ENCODE data around the gene TRABD2B. TPM values are rescaled to one million over a fixed set of nuclear protein-coding genes. Genes with fewer than 3 reads are reported as not detected.

Gene TRABD2B
- total and polyA plus RNA-seq, 2 of the 13 experiments (the other 11 are each of a cell fraction or from before 2014, with no cell fraction given), result 0.04 TPM; not detected in 1

- TF ChIP-seq ZNF414 (CRISPR knock-in tag; IDR thresholded peaks at IDR 0.05) (0 out of 2 replicates have a peak, but pooled peaks have one; percentile 46), MIXL1 (CRISPR knock-in tag; IDR thresholded peaks at IDR 0.05) (0 out of 2 replicates have a peak, but pooled peaks have one; percentile 41), ZBTB7B (CRISPR knock-in tag; IDR thresholded peaks at IDR 0.05) (no peak)
Measured at GRCh38 chr1:47783638-47784496, 213.3 kb downstream of the TRABD2B start (continued).

GRCh38 chr1:47782414-47783166 is 214.6 kb downstream of the TRABD2B start:
- no peaks in the 10 kb centered on the region for H4K20me1 ChIP-seq (ENCODE audit: insufficient read depth, low read length)
- BruUV-seq (replicated peaks), result no TSS peak
- peaks cover 74% of the 10 kb centered on the region for H3K4me1 ChIP-seq (ENCODE audit: insufficient read depth, low read length)
- no peak for FAIRE-seq
- CTCF ChIA-PET (ENCODE audit: low intra/inter-chr PET ratio, low total read pairs), result no interaction called here
- WGBS (ENCODE audit: low lambda C conversion rate), result 44% methylated on average over 8 of the region's 9 CpGs
- no peaks in the 10 kb centered on the region for H3K79me2 ChIP-seq (ENCODE audit: insufficient read depth, low read length)
- no peak overlapping the region for H3K27ac ChIP-seq (ENCODE audit: extremely low read length, insufficient read depth, low read length)
- no peak overlapping the region for H3K9ac ChIP-seq (ENCODE audit: insufficient read depth, low read depth, low read length)
- peaks cover 0 to 4% of the 10 kb centered on the region in 2 experiments; a peak in 2 of 5 replicates for H3K27me3 ChIP-seq (ENCODE audit: control insufficient read depth in 1 of 2, insufficient read depth in 2 of 2, low read length in 2 of 2)
- ATAC-seq, result no peak
- H2AFZ ChIP-seq (ENCODE audit: low read length), result no peak overlapping the region
- no peaks in the 10 kb centered on the region for H3K9me3 ChIP-seq (ENCODE audit: low read length)
- intact Hi-C loops (cut with micrococcal nuclease; ENCODE audit: unreplicated experiment), result loop anchor here (10.0 kb wide), 1 partner anchor 92 kb away; no protein-coding TSS in a partner anchor
- no peak for DNase-seq (ENCODE audit: low spot score)
- TF ChIP-seq ZNF660 (CRISPR knock-in tag; IDR thresholded peaks at IDR 0.05; ENCODE audit: borderline replicate concordance, low read depth) (no peak), ZNF263 (CRISPR knock-in tag; IDR thresholded peaks at IDR 0.05) (0 out of 2 replicates have a peak, but pooled peaks have one; percentile 49)
- H3K4me3 ChIP-seq (replicated peaks in 1 of 3; ENCODE audit: insufficient read depth in 1 of 3, low read depth in 2 of 3, low read length in 3 of 3), result no peak overlapping the region; a peak in 1 of 6 replicates
- POLR2A ChIA-PET, result no interaction called here
- in situ Hi-C loops (cut with HindIII; ENCODE audit: extremely low pct_ligation_motif_present, low pct_unique_long_range_greater_than_20kb), result loop anchor here (5.0 kb wide), 1 partner anchor 150 kb away; no protein-coding TSS in a partner anchor
- H3K4me2 ChIP-seq (ENCODE audit: low read depth, low read length), result peak overlapping the region; percentile 28; the same call in 1 of the 2 replicates
- H3K36me3 ChIP-seq (replicated peaks in 1 of 2; ENCODE audit: control insufficient read depth in 1 of 2, insufficient read depth in 2 of 2, low read length in 2 of 2), result no peaks in the 10 kb centered on the region
